Left lung (tissue), 10 donors: Measurements from ENCODE around the gene VSTM4. TPM values are rescaled to one million over a fixed set of nuclear protein-coding genes. Genes with fewer than 3 reads are reported as not detected.

ENCODE experiments used
- ATAC-seq: fragments of 200-7000 bp; cut with Tn5 transposase; one replicate; pipeline ENCODE4 v1.9.1; 2020; ENCODE audit warnings: moderate library complexity
- DNase-seq, 4 donors: peaks; one replicate each; pipeline ENCODE4 v3.0.0-alpha.2; 2013 to 2020
- H3K27ac ChIP-seq, 2 donors: fragments of 200-600 bp; sonication (generic) in 1 of 2; one replicate each; pipeline versions ENCODE4 v1.5.0 to v1.8.0; 2020 to 2021
- H3K27me3 ChIP-seq, 2 donors: fragments of 200-600 bp; sonication (generic) in 1 of 2; one replicate each; pipeline versions ENCODE4 v1.5.0 to v1.8.0; 2020 to 2021
- H3K36me3 ChIP-seq, 2 donors: fragments of 200-600 bp; sonication (generic) in 1 of 2; one replicate each; pipeline versions ENCODE4 v1.5.0 to v1.8.0; 2020 to 2021
- H3K4me1 ChIP-seq, 2 donors: fragments of 200-600 bp; one replicate each; pipeline ENCODE4 v1.8.0; 2021
- H3K4me3 ChIP-seq, 2 donors: fragments of 200-600 bp; sonication (generic) in 1 of 2; one replicate each; pipeline versions ENCODE4 v1.5.0 to v1.8.0; 2020 to 2021; ENCODE audit warnings: mild to moderate bottlenecking in 1 of 2
- H3K9me3 ChIP-seq, 2 donors: fragments of 200-600 bp; sonication (generic) in 1 of 2; one replicate each; pipeline versions ENCODE4 v1.5.0 to v1.8.0; 2020 to 2021
- CTCF ChIP-seq, 2 donors: fragments of 200-600 bp; sonication (generic) in 1 of 2; IDR thresholded peaks; one replicate each; pipeline versions ENCODE4 v1.5.0 to v1.8.0; 2021; ENCODE audit warnings: antibody characterized with exemption in 2 of 2
- intact Hi-C, 2 donors: fragments of 100-400 bp; cut with DNase I; formaldehyde crosslinking; loops; one replicate each; pipeline versions ENCODE4 v1.11.2 to v1.14.2; 2022
- polyA plus RNA-seq, 6 donors: library from polyadenylated mRNA; unstranded; fragments of 120-200 nt; gene quantifications; one replicate each; pipeline ENCODE4 v1.2.1, GENCODE V29; 2013; ENCODE audit not compliant: insufficient read length in 6 of 6
- total RNA-seq, 2 donors: library from RNA; stranded (reverse); fragmentation: NEBNext Ultra II Directional; extraction: Animal tissue kit (Norgen Biotek cat#: 25700); gene quantifications; one replicate each; pipeline ENCODE4 v1.2.1, GENCODE V29; 2021
- donor health status: DM: no; HTN: yes; CAD: no.
- donor health status: DM: no; HTN: no; CAD: no.

VSTM4 gene
- total and polyA plus RNA-seq, 8 donors: 11.0 to 36.9 (median 30.8) TPM

- H3K36me3 ChIP-seq: peaks cover 0 to 28% of the 10 kb centered on the region in 2 donors
- no peaks in the 10 kb centered on the region for H3K9me3 ChIP-seq
- no peak overlapping the region for H3K4me3 ChIP-seq
- H3K27ac ChIP-seq: no peak overlapping the region
- intact Hi-C loops: loop anchor here in 1 of 2 donors (10.0 kb wide), 1 partner anchor 178 kb away; no protein-coding TSS in a partner anchor
- TF ChIP-seq CTCF (IDR thresholded peaks at IDR 0.05): no peak
- no peak for DNase-seq
- no peak for ATAC-seq
- no peaks in the 10 kb centered on the region for H3K4me1 ChIP-seq
- no peaks in the 10 kb centered on the region for H3K27me3 ChIP-seq
These were observed 47.5 kb upstream of the VSTM4 start for GRCh38 chr10:49162761-49163310.

GRCh38 chr10:49162063-49162462, 46.7 kb upstream of the VSTM4 start:
- no peak for TF ChIP-seq CTCF (IDR thresholded peaks at IDR 0.05)

GRCh38 chr10:49161411-49161997, 46.2 kb upstream of the VSTM4 start:
- Histone ChIP-seq H3K27ac (no peak overlapping the region), H3K36me3 (peaks cover 0 to 22% of the 10 kb centered on the region in 2 donors), H3K4me3 (no peak overlapping the region), H3K4me1 (no peaks in the 10 kb centered on the region), H3K27me3 (no peaks in the 10 kb centered on the region), H3K9me3 (no peaks in the 10 kb centered on the region)
- intact Hi-C loops: loop anchor here in 1 of 2 donors (10.0 kb wide), 1 partner anchor 177 kb away; no protein-coding TSS in a partner anchor
- ATAC-seq (peak; percentile 76), DNase-seq (peak in 1 of 4 donors; percentile 68)
- peak; percentile 19 to 42 for TF ChIP-seq CTCF (IDR thresholded peaks at IDR 0.05)

More at GRCh38 chr10:49162063-49162462, 46.7 kb upstream of the VSTM4 start:
- Histone ChIP-seq H3K9me3 (no peaks in the 10 kb centered on the region), H3K4me1 (no peaks in the 10 kb centered on the region), H3K27ac (no peak overlapping the region), H3K4me3 (no peak overlapping the region), H3K27me3 (no peaks in the 10 kb centered on the region), H3K36me3 (peaks cover 0 to 28% of the 10 kb centered on the region in 2 donors)
- DNase-seq: no peak
- intact Hi-C loops: loop anchor here in 1 of 2 donors (10.0 kb wide), 1 partner anchor 177 kb away; no protein-coding TSS in a partner anchor
- ATAC-seq: no peak

DNA sequence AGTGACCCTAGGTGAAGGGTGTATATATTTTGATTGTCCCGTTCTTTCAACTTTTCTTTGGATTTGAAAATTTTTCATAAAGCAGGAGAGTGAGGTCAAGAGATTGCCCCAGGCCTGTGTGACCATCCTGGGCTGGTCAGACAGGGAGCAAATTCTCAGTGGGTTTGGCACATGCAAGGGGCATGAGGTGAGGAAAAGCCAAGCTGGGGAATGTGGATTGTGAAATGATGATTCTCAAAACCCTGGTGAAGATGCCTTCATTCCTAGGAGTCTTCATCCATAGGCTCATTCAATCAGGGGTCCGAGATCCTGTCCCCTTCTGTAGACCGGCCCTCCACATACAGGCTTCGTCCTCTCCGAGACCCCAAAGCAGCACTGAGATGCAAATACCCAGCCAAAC, 45.5 kb upstream of the VSTM4 start:
- Histone ChIP-seq H3K36me3 (peaks cover 0 to 15% of the 10 kb centered on the region in 2 donors), H3K4me3 (no peak overlapping the region), H3K9me3 (no peaks in the 10 kb centered on the region), H3K27me3 (no peaks in the 10 kb centered on the region), H3K27ac (no peak overlapping the region), H3K4me1 (no peaks in the 10 kb centered on the region)
- DNase-seq (no peak), ATAC-seq (no peak)
- no peak for TF ChIP-seq CTCF (IDR thresholded peaks at IDR 0.05)
- intact Hi-C loops: loop anchor here in 1 of 2 donors (10.0 kb wide), 1 partner anchor 176 kb away; no protein-coding TSS in a partner anchor

GRCh38 chr10:49160110-49160509, 44.8 kb upstream of the VSTM4 start:
- H3K27me3 ChIP-seq: no peaks in the 10 kb centered on the region
- peaks cover 0 to 12% of the 10 kb centered on the region in 2 donors for H3K36me3 ChIP-seq
- no peaks in the 10 kb centered on the region for H3K4me1 ChIP-seq
- H3K9me3 ChIP-seq: no peaks in the 10 kb centered on the region
- no peak overlapping the region for H3K27ac ChIP-seq
- intact Hi-C loops: loop anchor here in 1 of 2 donors (10.0 kb wide), 1 partner anchor 175 kb away; no protein-coding TSS in a partner anchor
- ATAC-seq: no peak
- no peak overlapping the region for H3K4me3 ChIP-seq
- no peak for DNase-seq
- no peak for TF ChIP-seq CTCF (IDR thresholded peaks at IDR 0.05)
